IMR-90 (cell line): ENCODE results near the gene KLF11. TPM values are rescaled to one million over a fixed set of nuclear protein-coding genes. Genes with fewer than 3 reads are reported as not detected.

ENCODE experiments used
- ATAC-seq: fragments of 200-7000 bp; cut with Tn5 transposase; 2 replicates; pipeline ENCODE4 v1.9.1; 2020; ENCODE audit warnings: low read depth, mild to moderate bottlenecking, moderate library complexity
- BruUV-seq: library from RNA; stranded (reverse); fragments of 400-500 nt; replicated peaks from 2 replicates; lab custom pipeline; 2021; lab: Mats Ljungman, UMichigan
- CTCF ChIA-PET: fragments of 300-600 bp; formaldehyde crosslinking; extraction: SDS; loops from one replicate; lab custom pipeline; 2021; ENCODE audit warnings: antibody characterized with exemption; lab: Yijun Ruan, JAX
- POLR2A ChIA-PET: fragments of 300-600 bp; sonication (Branson Sonifier 250); formaldehyde crosslinking; loops from one replicate; lab custom pipeline; 2022; ENCODE audit warnings: antibody characterized with exemption; ENCODE audit not compliant: unreplicated experiment; lab: Charles Lee
- DNase-seq: peaks from one replicate; pipeline ENCODE4 v3.0.0; 2013
- H2AFZ ChIP-seq: replicated peaks from 2 replicates; pipeline ENCODE3; 2013; ENCODE audit warnings: low read length, mild to moderate bottlenecking; ENCODE audit not compliant: poor library complexity
- H2AK5ac ChIP-seq: 2 replicates; pipeline ENCODE4 v1.6.1; 2013; ENCODE audit warnings: low read depth, low read length, inconsistent platforms
- H2AK9ac ChIP-seq: replicated peaks from 2 replicates; pipeline ENCODE3; 2013; ENCODE audit warnings: mild to moderate bottlenecking, low read depth, low read length, moderate library complexity; ENCODE audit not compliant: poor library complexity
- H2BK120ac ChIP-seq: 2 replicates; pipeline ENCODE4 v1.6.1; 2013; ENCODE audit warnings: low read depth, low read length, inconsistent platforms
- H2BK15ac ChIP-seq: 3 replicates; pipeline ENCODE4 v1.6.1; 2013; ENCODE audit warnings: low read depth, low read length, inconsistent platforms
- H2BK20ac ChIP-seq: 2 replicates; pipeline ENCODE4 v1.6.1; 2013; ENCODE audit warnings: low read depth, mild to moderate bottlenecking, inconsistent platforms, low read length, moderate library complexity
- H2BK5ac ChIP-seq: 2 replicates; pipeline ENCODE4 v1.6.1; 2013; ENCODE audit warnings: mild to moderate bottlenecking, low read depth, low read length, inconsistent platforms; ENCODE audit not compliant: poor library complexity, severe bottlenecking
- H3K14ac ChIP-seq: replicated peaks from 2 replicates; pipeline ENCODE4 v1.6.1; 2013; ENCODE audit warnings: low read depth, low read length, inconsistent platforms
- H3K18ac ChIP-seq: 2 replicates; pipeline ENCODE4 v1.6.1; 2013; ENCODE audit warnings: low read depth, low read length, control low read depth
- H3K23ac ChIP-seq: 2 replicates; pipeline ENCODE4 v1.6.1; 2013; ENCODE audit warnings: low read depth, low read length, inconsistent platforms
- H3K27ac ChIP-seq: 2 replicates; pipeline ENCODE4 v1.5.1; 2013; ENCODE audit warnings: mild to moderate bottlenecking, control low read depth, low read length; ENCODE audit not compliant: insufficient read depth
- H3K27me3 ChIP-seq: 2 replicates; pipeline ENCODE4 v1.6.1; 2013; ENCODE audit warnings: low read length; ENCODE audit not compliant: control insufficient read depth, insufficient read depth
- H3K36me3 ChIP-seq: 2 replicates; pipeline ENCODE4 v1.6.1; 2013; ENCODE audit warnings: low read length, mixed read lengths; ENCODE audit not compliant: control insufficient read depth, insufficient read depth
- H3K4ac ChIP-seq: 2 replicates; pipeline ENCODE4 v1.6.1; 2013; ENCODE audit warnings: low read depth, low read length, inconsistent platforms
- H3K4me1 ChIP-seq: 2 replicates; pipeline ENCODE4 v1.6.1; 2013; ENCODE audit warnings: low read length, mixed read lengths; ENCODE audit not compliant: control insufficient read depth, insufficient read depth
- H3K4me2 ChIP-seq: 2 replicates; pipeline ENCODE4 v1.6.1; 2013; ENCODE audit warnings: low read depth, mild to moderate bottlenecking, control low read depth, low read length, moderate library complexity
- H3K4me3 ChIP-seq: 2 replicates; pipeline ENCODE4 v1.5.1; 2013; ENCODE audit warnings: low read depth, mild to moderate bottlenecking, control low read depth, low read length, moderate library complexity; ENCODE audit not compliant: insufficient read depth
- H3K56ac ChIP-seq: 2 replicates; pipeline ENCODE4 v1.6.1; 2013; ENCODE audit warnings: low read length, inconsistent platforms; ENCODE audit not compliant: insufficient read depth; ENCODE audit errors: extremely low read depth
- H3K79me1 ChIP-seq, 2 experiments: 2 replicates each; pipeline ENCODE4 v1.6.1; 2013; ENCODE audit warnings: low read length in 2 of 2, inconsistent platforms in 1 of 2, low read depth in 1 of 2
- H3K9ac ChIP-seq: 2 replicates; pipeline ENCODE4 v1.6.1; 2013; ENCODE audit warnings: low read depth, low read length, control low read depth
- H3K9me1 ChIP-seq: 2 replicates; pipeline ENCODE4 v1.6.1; 2013; ENCODE audit warnings: low read length, inconsistent platforms; ENCODE audit not compliant: insufficient read depth
- H3K9me3 ChIP-seq: 2 replicates; pipeline ENCODE4 v1.6.1; 2013; ENCODE audit warnings: low read length; ENCODE audit not compliant: control insufficient read depth, insufficient read depth
- H4K20me1 ChIP-seq: 2 replicates; pipeline ENCODE4 v1.6.1; 2013; ENCODE audit warnings: low read length, inconsistent platforms; ENCODE audit not compliant: insufficient read depth
- H4K5ac ChIP-seq: 2 replicates; pipeline ENCODE4 v1.6.1; 2013; ENCODE audit warnings: mild to moderate bottlenecking, low read depth, low read length, control low read depth
- H4K8ac ChIP-seq, 2 experiments: 2 replicates each; pipeline ENCODE4 v1.6.1; 2013; ENCODE audit warnings: low read depth in 2 of 2, low read length in 2 of 2, control low read depth in 1 of 2, inconsistent platforms in 1 of 2
- H4K91ac ChIP-seq: 2 replicates; pipeline ENCODE4 v1.6.1; 2013; ENCODE audit warnings: low read depth, low read length, inconsistent platforms; ENCODE audit not compliant: insufficient read depth
- CEBPB ChIP-seq: IDR thresholded peaks from 2 replicates; pipeline ENCODE4 v1.6.1; 2012; ENCODE audit warnings: low read depth, low read length, improper control_type of control experiment
- CHD1 ChIP-seq: IDR thresholded peaks from 2 replicates; pipeline ENCODE4 v1.6.1; 2012; ENCODE audit warnings: low read depth, low read length, improper control_type of control experiment
- ELK1 ChIP-seq: fragments of 150-350 bp; IDR thresholded peaks from 2 replicates; pipeline ENCODE4 v1.6.1; 2016; ENCODE audit warnings: low read depth, mild to moderate bottlenecking, low read length, moderate library complexity, borderline replicate concordance
- MAZ ChIP-seq: IDR thresholded peaks from 2 replicates; pipeline ENCODE4 v1.6.1; 2012; ENCODE audit warnings: low read depth, mild to moderate bottlenecking, low read length, improper control_type of control experiment, moderate library complexity, borderline replicate concordance
- MXI1 ChIP-seq: IDR thresholded peaks from 2 replicates; pipeline ENCODE4 v1.6.1; 2012; ENCODE audit warnings: low read depth, mild to moderate bottlenecking, low read length, moderate library complexity, borderline replicate concordance
- NFE2L2 ChIP-seq: fragments of 150-350 bp; IDR thresholded peaks from 2 replicates; pipeline ENCODE4 v1.6.1; 2016; ENCODE audit warnings: low read depth, mild to moderate bottlenecking, low read length
- POLR2A ChIP-seq: IDR thresholded peaks from 2 replicates; pipeline ENCODE4 v1.6.1; 2012; ENCODE audit warnings: mild to moderate bottlenecking, low read depth, low read length
- RAD21 ChIP-seq: IDR thresholded peaks from 2 replicates; pipeline ENCODE4 v1.6.1; 2012; ENCODE audit warnings: low read length, improper control_type of control experiment
- RFX5 ChIP-seq: IDR thresholded peaks from 2 replicates; pipeline ENCODE4 v1.8.0; 2012; ENCODE audit warnings: low read depth, mild to moderate bottlenecking, low read length, moderate library complexity
- SMC3 ChIP-seq: fragments of 150-350 bp; IDR thresholded peaks from 2 replicates; pipeline ENCODE4 v1.6.1; 2016; ENCODE audit warnings: low read depth, mild to moderate bottlenecking, antibody characterized with exemption, low read length, moderate library complexity
- USF2 ChIP-seq: fragments of 150-350 bp; IDR thresholded peaks from 2 replicates; pipeline ENCODE4 v1.6.1; 2017; ENCODE audit warnings: mild to moderate bottlenecking, antibody characterized with exemption, low read length, low read depth
- WGBS, 2 experiments: methylation state at CpG; one replicate each; pipeline versions ENCODE4 v1.1.5 to v1.1.7; 2013; ENCODE audit warnings: missing lambda C conversion rate in 2 of 2; ENCODE audit not compliant: insufficient read length in 1 of 2; ENCODE audit errors: extremely low coverage in 2 of 2; 5-methylcytosine and 5-hydroxymethylcytosine counted together
- dilution Hi-C: fragments of 300-500 bp; cut with HindIII; formaldehyde crosslinking; loops from one replicate; pipeline ENCODE4 v1.14.3; 2018; ENCODE audit warnings: low sequenced_read_pairs; ENCODE audit not compliant: unreplicated experiment
- in situ Hi-C: fragments of 300-500 bp; cut with MboI; formaldehyde crosslinking; loops from 3 replicates; pipeline ENCODE4 v1.14.3; 2019; ENCODE audit warnings: low sequenced_read_pairs, inconsistent platforms, mixed read lengths
- intact Hi-C: fragments of 100-400 bp; cut with micrococcal nuclease; formaldehyde crosslinking; loops from 2 replicates; pipeline ENCODE4 v1.10.0; 2022
- polyA plus RNA-seq, 3 experiments: library from polyadenylated mRNA; depleted of rRNA; stranded (reverse); fragments of >200 nt; gene quantifications; 2 replicates each; pipeline ENCODE4 v1.2.3, GENCODE V29; 2012; ENCODE audit warnings: low replicate concordance in 1 of 3
- total RNA-seq: library from RNA; depleted of rRNA; stranded (reverse); fragments of >200 nt; gene quantifications from 2 replicates; pipeline ENCODE4 v1.2.3, GENCODE V29; 2012

The KLF11 gene
- total and polyA plus RNA-seq, 2 of the 4 experiments (the other 2 are of a cell fraction), result 2.0 to 2.4 TPM

GRCh38 chr2:10073706-10074105, 30.4 kb downstream of the KLF11 start:
- POLR2A ChIA-PET, result no interaction called here
- H3K4ac ChIP-seq, result no peak overlapping the region
- H3K27me3 ChIP-seq, result peaks cover 43% of the 10 kb centered on the region
- CTCF ChIA-PET, result interaction anchor here (1.1 to 3.1 kb wide), 4 partner anchors 8 to 362 kb away, joined by 5 to 29 read pairs (median 16); no protein-coding TSS in a partner anchor
- no peak overlapping the region for H4K8ac ChIP-seq
- no peak overlapping the region for H2BK15ac ChIP-seq
- no peak overlapping the region for H2AK9ac ChIP-seq
- no peak overlapping the region for H4K91ac ChIP-seq
- no peak overlapping the region for H2BK120ac ChIP-seq
- H3K4me3 ChIP-seq, result no peak overlapping the region
- no peaks in the 10 kb centered on the region; the same call in 1 of the 2 replicates for H3K9me1 ChIP-seq
- TF ChIP-seq MXI1, result no peak
- no peak for TF ChIP-seq CHD1
- no peak for TF ChIP-seq MAZ
- TF ChIP-seq RFX5, result no peak
- TF ChIP-seq USF2, result no peak
- no peak for TF ChIP-seq CEBPB
- TF ChIP-seq POLR2A, result no peak
- no peak for TF ChIP-seq NFE2L2
- TF ChIP-seq RAD21, result no peak
- TF ChIP-seq SMC3, result no peak
- no peak for TF ChIP-seq ELK1
- H3K4me2 ChIP-seq, result no peak overlapping the region
- no peaks in the 10 kb centered on the region for H3K79me1 ChIP-seq
- no peak overlapping the region for H2AK5ac ChIP-seq
- 58% methylated on average over 5 of the region's 8 CpGs; no CpG with 5 or more reads in 1 of the 2 experiments for WGBS, 2 experiments
- no TSS peak for BruUV-seq
- peaks cover 6% of the 10 kb centered on the region; the same call in 1 of the 2 replicates for H4K20me1 ChIP-seq
- no peaks in the 10 kb centered on the region for H3K9me3 ChIP-seq
- no peak overlapping the region for H2BK5ac ChIP-seq
- no peak overlapping the region for H3K14ac ChIP-seq
- no peak overlapping the region for H4K5ac ChIP-seq
- ATAC-seq, result no peak
- intact Hi-C loops, result loop anchor here (2.0 to 10.0 kb wide), 3 partner anchors 23 to 595 kb away; no protein-coding TSS in a partner anchor
- H3K36me3 ChIP-seq, result no peaks in the 10 kb centered on the region
- H2BK20ac ChIP-seq, result no peak overlapping the region
- dilution Hi-C loops, result no loop called here
- no peaks in the 10 kb centered on the region for H3K4me1 ChIP-seq
- H3K23ac ChIP-seq, result no peak overlapping the region
- in situ Hi-C loops, result loop anchor here (10.0 kb wide), 1 partner anchor 591 kb away; no protein-coding TSS in a partner anchor
- H3K27ac ChIP-seq, result no peak overlapping the region
- H3K9ac ChIP-seq, result no peak overlapping the region
- H3K18ac ChIP-seq, result no peak overlapping the region
- H3K56ac ChIP-seq, result no peak overlapping the region
- no peak for DNase-seq
- H2AFZ ChIP-seq, result no peak overlapping the region
